Measurements from ENCODE around the gene TLE1.

TLE1 gene

GRCh38 chr9:81666123-81666522 lies 23.2 kb downstream of the TLE1 start:
- Histone ChIP-seq H3K27ac (no peak overlapping the region), H3K4me1 (ENCODE audit: low read depth, poor library complexity, severe bottlenecking) (no peaks in the 10 kb centered on the region), H3K36me3 (ENCODE audit: insufficient read depth) (no peaks in the 10 kb centered on the region), H3K4me2 (no peak overlapping the region), H4K20me1 (ENCODE audit: insufficient read depth) (no peaks in the 10 kb centered on the region), H3K27me3 (ENCODE audit: insufficient read depth, low read depth) (no peaks in the 10 kb centered on the region), H3K4me3 (IDR thresholded peaks at IDR 0.05; ENCODE audit: insufficient read depth, low read depth, low read length) (no peak overlapping the region), H3K79me2 (ENCODE audit: insufficient read depth, low read depth) (no peaks in the 10 kb centered on the region), H3K9ac (no peak overlapping the region), H2AFZ (ENCODE audit: low read depth) (no peak overlapping the region)
- no peak for TF ChIP-seq CTCF (conservative IDR thresholded peaks at IDR 0.05; ENCODE audit: low read depth, low read length)

GRCh38 chr9:81665322-81665871 lies 23.9 kb downstream of the TLE1 start:
- no peak overlapping the region for H2AFZ ChIP-seq (ENCODE audit: low read depth)
- no peaks in the 10 kb centered on the region for H3K79me2 ChIP-seq (ENCODE audit: insufficient read depth, low read depth)
- H3K4me2 ChIP-seq, result no peak overlapping the region
- H4K20me1 ChIP-seq (ENCODE audit: insufficient read depth), result no peaks in the 10 kb centered on the region
- no peaks in the 10 kb centered on the region for H3K27me3 ChIP-seq (ENCODE audit: insufficient read depth, low read depth)
- no peak for TF ChIP-seq CTCF (conservative IDR thresholded peaks at IDR 0.05; ENCODE audit: low read depth, low read length)
- no peak overlapping the region for H3K9ac ChIP-seq
- no peak overlapping the region for H3K27ac ChIP-seq
- H3K4me3 ChIP-seq (IDR thresholded peaks at IDR 0.05; ENCODE audit: insufficient read depth, low read depth, low read length), result no peak overlapping the region
- no peaks in the 10 kb centered on the region for H3K4me1 ChIP-seq (ENCODE audit: low read depth, poor library complexity, severe bottlenecking)
- no peaks in the 10 kb centered on the region for H3K36me3 ChIP-seq (ENCODE audit: insufficient read depth)

GRCh38 chr9:81664638-81665222 lies 24.6 kb downstream of the TLE1 start:
- no peaks in the 10 kb centered on the region for H4K20me1 ChIP-seq (ENCODE audit: insufficient read depth)
- no peak overlapping the region for H3K9ac ChIP-seq
- no peak overlapping the region for H2AFZ ChIP-seq (ENCODE audit: low read depth)
- H3K79me2 ChIP-seq (ENCODE audit: insufficient read depth, low read depth), result no peaks in the 10 kb centered on the region
- H3K4me3 ChIP-seq (IDR thresholded peaks at IDR 0.05; ENCODE audit: insufficient read depth, low read depth, low read length), result no peak overlapping the region
- TF ChIP-seq CTCF (conservative IDR thresholded peaks at IDR 0.05; ENCODE audit: low read depth, low read length), result no peak
- H3K27me3 ChIP-seq (ENCODE audit: insufficient read depth, low read depth), result no peaks in the 10 kb centered on the region
- H3K4me2 ChIP-seq, result no peak overlapping the region
- no peaks in the 10 kb centered on the region for H3K36me3 ChIP-seq (ENCODE audit: insufficient read depth)
- no peaks in the 10 kb centered on the region for H3K4me1 ChIP-seq (ENCODE audit: low read depth, poor library complexity, severe bottlenecking)
- H3K27ac ChIP-seq, result no peak overlapping the region

- Histone ChIP-seq H3K79me2 (ENCODE audit: insufficient read depth, low read depth) (no peaks in the 10 kb centered on the region), H3K4me2 (no peak overlapping the region), H3K27me3 (ENCODE audit: insufficient read depth, low read depth) (no peaks in the 10 kb centered on the region), H3K4me3 (IDR thresholded peaks at IDR 0.05; ENCODE audit: insufficient read depth, low read depth, low read length) (no peak overlapping the region), H3K36me3 (ENCODE audit: insufficient read depth) (no peaks in the 10 kb centered on the region), H3K4me1 (ENCODE audit: low read depth, poor library complexity, severe bottlenecking) (no peaks in the 10 kb centered on the region), H3K27ac (no peak overlapping the region), H3K9ac (no peak overlapping the region), H2AFZ (ENCODE audit: low read depth) (no peak overlapping the region), H4K20me1 (ENCODE audit: insufficient read depth) (no peaks in the 10 kb centered on the region)
- TF ChIP-seq CTCF (conservative IDR thresholded peaks at IDR 0.05; ENCODE audit: low read depth, low read length), result no peak
Observed at GRCh38 chr9:81661339-81661738, 28.0 kb downstream of the TLE1 start.

All from KMS-11 (cell line).